CD4-positive, alpha-beta memory T cell (primary cell): ENCODE data around the gene PMPCB. TPM values are rescaled to one million over a fixed set of nuclear protein-coding genes. Genes with fewer than 3 reads are reported as not detected.
A peak's percentile ranks its signal among the peaks of the same experiment; 100 is the strongest.

ENCODE experiments used
- CTCF ChIA-PET: fragments of 350-600 bp; sonication (Branson Sonifier 250); formaldehyde crosslinking; loops from one replicate; lab custom pipeline; 2021; ENCODE audit warnings: inconsistent platforms; ENCODE audit not compliant: partially characterized antibody; lab: Charles Lee
- POLR2A ChIA-PET: fragments of 350-600 bp; sonication (Branson Sonifier 250); formaldehyde crosslinking; loops from one replicate; lab custom pipeline; 2021; ENCODE audit not compliant: partially characterized antibody; lab: Charles Lee
- DNase-seq, 5 donors: peaks; one replicate each; pipeline versions ENCODE4 v3.0.0 to v3.0.0-alpha.2; 2020 to 2022; ENCODE audit warnings: mixed read lengths in 1 of 5
- H3K27ac ChIP-seq: one replicate; pipeline ENCODE4 v1.7.0; 2013; ENCODE audit warnings: low read depth, low read length
- H3K27me3 ChIP-seq: 2 replicates; pipeline ENCODE4 v1.7.0; 2013; ENCODE audit warnings: mild to moderate bottlenecking, low read length, moderate library complexity; ENCODE audit not compliant: insufficient read depth
- H3K36me3 ChIP-seq: 2 replicates; pipeline ENCODE4 v1.7.0; 2013; ENCODE audit warnings: mild to moderate bottlenecking, low read length, moderate library complexity; ENCODE audit not compliant: insufficient read depth
- H3K4me1 ChIP-seq: 2 replicates; pipeline ENCODE4 v1.7.0; 2013; ENCODE audit warnings: mild to moderate bottlenecking, low read length, moderate library complexity; ENCODE audit not compliant: insufficient read depth
- H3K4me3 ChIP-seq, 2 donors: one replicate each; pipeline ENCODE4 v1.7.0; 2013; ENCODE audit warnings: low read length in 2 of 2, mild to moderate bottlenecking in 1 of 2
- H3K9me3 ChIP-seq, 2 donors: one replicate each; pipeline ENCODE4 v1.7.0; 2013; ENCODE audit warnings: low read length in 2 of 2, control low read depth in 1 of 2; ENCODE audit not compliant: control insufficient read depth in 1 of 2
- H3K27ac Mint-ChIP-seq, 7 donors: one replicate each; pipeline ENCODE4 v1.8.0; 2020 to 2021; ENCODE audit warnings: mixed read lengths in 7 of 7, mild to moderate bottlenecking in 6 of 7, inconsistent platforms in 3 of 7, moderate library complexity in 3 of 7
- H3K27me3 Mint-ChIP-seq, 2 donors: one replicate each; pipeline ENCODE4 v1.8.0; 2020 to 2021; ENCODE audit warnings: mixed read lengths in 2 of 2
- H3K36me3 Mint-ChIP-seq, 2 donors: one replicate each; pipeline ENCODE4 v1.8.0; 2020 to 2021; ENCODE audit warnings: mixed read lengths in 2 of 2, inconsistent platforms in 1 of 2, mild to moderate bottlenecking in 1 of 2
- H3K4me1 Mint-ChIP-seq, 4 donors: one replicate each; pipeline ENCODE4 v1.8.0; 2020 to 2021; ENCODE audit warnings: mixed read lengths in 4 of 4, mild to moderate bottlenecking in 1 of 4
- H3K4me3 Mint-ChIP-seq, 8 donors: one replicate each; pipeline ENCODE4 v1.8.0; 2020 to 2021; ENCODE audit warnings: mixed read lengths in 8 of 8, mild to moderate bottlenecking in 7 of 8, moderate library complexity in 6 of 8, inconsistent platforms in 3 of 8
- H3K9me3 Mint-ChIP-seq, 8 donors: one replicate each; pipeline ENCODE4 v1.8.0; 2020 to 2021; ENCODE audit warnings: mixed read lengths in 8 of 8, mild to moderate bottlenecking in 5 of 8, inconsistent platforms in 3 of 8, moderate library complexity in 1 of 8
- intact Hi-C: fragments of 100-400 bp; cut with micrococcal nuclease; formaldehyde crosslinking; loops from one replicate; pipeline ENCODE4 v1.15.1; 2023
- polyA plus RNA-seq, 2 donors: library from polyadenylated mRNA; unstranded; fragments of 300-500 nt; fragmentation: Illumina TruSeq; gene quantifications; one replicate each; pipeline ENCODE4 v1.2.3, GENCODE V29; 2021
- total RNA-seq, 2 experiments: library from RNA; stranded (reverse); gene quantifications; one replicate each; pipeline ENCODE4 v1.2.3, GENCODE V29; 2021

The PMPCB gene
- total and polyA plus RNA-seq, 4 experiments from 2014 or later = 71.2 to 86.1 (median 74.4) TPM

- H3K4me1 ChIP-seq = peaks cover 63% of the 10 kb centered on the region
- H3K9me3 ChIP-seq = no peaks in the 10 kb centered on the region
- Mint-ChIP-seq H3K27me3 (no peaks in the 10 kb centered on the region), H3K4me1 (peaks cover 37 to 83% (median 63%) of the 10 kb centered on the region in 4 donors), H3K27ac (peak within 1 kb of the TSS; percentile 96 to 99 (median 98)), H3K4me3 (peak within 1 kb of the TSS; percentile 98 to 100 (median 99)), H3K36me3 (peaks cover 20 to 49% of the 10 kb centered on the region in 2 donors), H3K9me3 (peaks cover 0 to 1% (median 0%) of the 10 kb centered on the region in 8 donors)
- intact Hi-C loops = loop anchor here (1.0 to 5.0 kb wide), 4 partner anchors 64 to 1668 kb away; partner anchors contain the start of genes FBXL13 and NAPEPLD
- peak within 1 kb of the TSS; percentile 70 for H3K4me3 ChIP-seq
- peaks cover 17% of the 10 kb centered on the region for H3K36me3 ChIP-seq
- no peaks in the 10 kb centered on the region for H3K27me3 ChIP-seq
- CTCF ChIA-PET = no interaction called here
- H3K27ac ChIP-seq = peak within 1 kb of the TSS; percentile 82
- peak; percentile 85 to 91 (median 87) for DNase-seq
- POLR2A ChIA-PET = interaction anchor here (0.9 to 1.7 kb wide), 8 partner anchors 14 to 64 kb away, joined by 3 to 5 read pairs (median 3); no protein-coding TSS in a partner anchor
Measured at GRCh38 chr7:103344453-103345149, 47.4 kb downstream of the PMPCB start, which contains the start of gene DNAJC2. Gene DNAJC2 (minus strand): TSS chr7:103344767. CDS start chr7:103344622, 145 bp downstream.

- H3K27me3 Mint-ChIP-seq = no peaks in the 10 kb centered on the region
- DNase-seq = no peak
- Histone ChIP-seq H3K36me3 (peaks cover 2% of the 10 kb centered on the region), H3K27ac (no peak overlapping the region), H3K4me3 (no peak overlapping the region), H3K27me3 (no peaks in the 10 kb centered on the region), H3K9me3 (no peaks in the 10 kb centered on the region), H3K4me1 (peaks cover 69% of the 10 kb centered on the region)
- peak overlapping the region in 3 of 8 donors; percentile 58 to 100 (median 78) for H3K4me3 Mint-ChIP-seq
- H3K4me1 Mint-ChIP-seq = peaks cover 36 to 82% (median 62%) of the 10 kb centered on the region in 4 donors
- CTCF ChIA-PET = no interaction called here
- H3K9me3 Mint-ChIP-seq = peaks cover 0 to 1% (median 0%) of the 10 kb centered on the region in 8 donors
- H3K27ac Mint-ChIP-seq = peak overlapping the region in 3 of 7 donors; percentile 53 to 100 (median 99)
- POLR2A ChIA-PET = interaction anchor here (1.2 to 1.6 kb wide), 2 partner anchors 22 to 31 kb away, joined by 3 to 4 read pairs; no protein-coding TSS in a partner anchor
- intact Hi-C loops = loop anchor here (2.0 to 5.0 kb wide), 2 partner anchors 14 to 199 kb away; partner anchors contain the start of gene NAPEPLD
- peaks cover 5 to 38% of the 10 kb centered on the region in 2 donors for H3K36me3 Mint-ChIP-seq
Measured at GRCh38 chr7:103346396-103346795, 49.2 kb downstream of the PMPCB start.

- peaks cover 0 to 38% of the 10 kb centered on the region in 2 donors for H3K36me3 Mint-ChIP-seq
- peaks cover 43 to 86% (median 65%) of the 10 kb centered on the region in 4 donors for H3K4me1 Mint-ChIP-seq
Measured at GRCh38 chr7:103347507-103348267, 50.5 kb downstream of the PMPCB start, which contains the start of gene PSMC2. Gene PSMC2 (plus strand): TSS chr7:103347643. CDS start chr7:103347712, 69 bp downstream.

GRCh38 chr7:103348452-103348851 lies 51.2 kb downstream of the PMPCB start:
- peak in 1 of 5 donors; percentile 2 for DNase-seq
- POLR2A ChIA-PET = interaction anchor here (1.4 to 1.5 kb wide), 2 partner anchors 51 to 68 kb away, joined by 3 to 9 read pairs; partner anchors contain the start of gene PMPCB

More at GRCh38 chr7:103347507-103348267, 50.5 kb downstream of the PMPCB start, which contains the start of gene PSMC2:
- Histone ChIP-seq H3K27me3 (no peaks in the 10 kb centered on the region), H3K9me3 (no peaks in the 10 kb centered on the region), H3K4me1 (peaks cover 69% of the 10 kb centered on the region), H3K4me3 (peak within 1 kb of the TSS; percentile 45 to 85), H3K36me3 (no peaks in the 10 kb centered on the region), H3K27ac (peak within 1 kb of the TSS; percentile 96)
- ChIA-PET POLR2A (interaction anchor here (0.8 to 1.6 kb wide), 7 partner anchors 9 to 272 kb away, joined by 3 to 9 read pairs (median 4); partner anchors contain the start of genes ARMC10, FBXL13 and PMPCB), CTCF (interaction anchor here (1.6 to 2.4 kb wide), 2 partner anchors 48 to 50 kb away, joined by 3 to 8 read pairs; partner anchors contain the start of gene PMPCB)
- H3K9me3 Mint-ChIP-seq = peaks cover 0 to 1% (median 0%) of the 10 kb centered on the region in 8 donors
- H3K27ac Mint-ChIP-seq = peak within 1 kb of the TSS; percentile 99 to 100 (median 100)
- intact Hi-C loops = loop anchor here (1.0 to 5.0 kb wide), 3 partner anchors 15 to 200 kb away; partner anchors contain the start of genes NAPEPLD and PMPCB
- peak; percentile 84 to 90 (median 86) for DNase-seq
- H3K4me3 Mint-ChIP-seq = peak within 1 kb of the TSS; percentile 97 to 100 (median 100)
- H3K27me3 Mint-ChIP-seq = no peaks in the 10 kb centered on the region

GRCh38 chr7:103348959-103349358 lies 51.7 kb downstream of the PMPCB start:
- peaks cover 0 to 35% of the 10 kb centered on the region in 2 donors for H3K36me3 Mint-ChIP-seq
- Histone ChIP-seq H3K4me3 (peak overlapping the region in 1 of 2 donors; percentile 85), H3K36me3 (peaks cover 3% of the 10 kb centered on the region), H3K27me3 (no peaks in the 10 kb centered on the region), H3K4me1 (peaks cover 60% of the 10 kb centered on the region), H3K9me3 (no peaks in the 10 kb centered on the region), H3K27ac (peak overlapping the region; percentile 96)
- peaks cover 46 to 78% (median 61%) of the 10 kb centered on the region in 4 donors for H3K4me1 Mint-ChIP-seq
- H3K27me3 Mint-ChIP-seq = no peaks in the 10 kb centered on the region
- no peak for DNase-seq
- peak overlapping the region; percentile 43 to 100 (median 90) for H3K27ac Mint-ChIP-seq
- H3K9me3 Mint-ChIP-seq = peaks cover 0 to 1% (median 0%) of the 10 kb centered on the region in 8 donors
- intact Hi-C loops = loop anchor here (5.0 kb wide), 1 partner anchor 202 kb away; the partner anchor contains the start of gene NAPEPLD
- CTCF ChIA-PET = interaction anchor here (1.6 to 2.4 kb wide), 2 partner anchors 50 to 51 kb away, joined by 3 to 8 read pairs; partner anchors contain the start of gene PMPCB
- H3K4me3 Mint-ChIP-seq = peak overlapping the region; percentile 97 to 100 (median 100)
- POLR2A ChIA-PET = interaction anchor here (1.5 kb wide), 1 partner anchor 69 kb away, joined by 3 read pairs; no protein-coding TSS in a partner anchor

More at GRCh38 chr7:103348452-103348851, 51.2 kb downstream of the PMPCB start:
- H3K4me3 Mint-ChIP-seq = peak overlapping the region; percentile 97 to 100 (median 100)
- H3K9me3 Mint-ChIP-seq = peaks cover 0 to 1% (median 0%) of the 10 kb centered on the region in 8 donors
- Histone ChIP-seq H3K9me3 (no peaks in the 10 kb centered on the region), H3K36me3 (no peaks in the 10 kb centered on the region), H3K4me3 (peak overlapping the region; percentile 45 to 85), H3K27me3 (no peaks in the 10 kb centered on the region), H3K4me1 (peaks cover 63% of the 10 kb centered on the region), H3K27ac (peak overlapping the region; percentile 96)
- peaks cover 45 to 83% (median 66%) of the 10 kb centered on the region in 4 donors for H3K4me1 Mint-ChIP-seq
- intact Hi-C loops = loop anchor here (5.0 kb wide), 1 partner anchor 201 kb away; the partner anchor contains the start of gene NAPEPLD
- peak overlapping the region; percentile 92 to 100 (median 99) for H3K27ac Mint-ChIP-seq
- CTCF ChIA-PET = interaction anchor here (1.6 to 2.4 kb wide), 2 partner anchors 49 to 51 kb away, joined by 3 to 8 read pairs; partner anchors contain the start of gene PMPCB
- H3K27me3 Mint-ChIP-seq = no peaks in the 10 kb centered on the region
- H3K36me3 Mint-ChIP-seq = peaks cover 0 to 40% of the 10 kb centered on the region in 2 donors

GRCh38 chr7:103349805-103350204 lies 52.6 kb downstream of the PMPCB start:
- Mint-ChIP-seq H3K36me3 (peaks cover 3 to 31% of the 10 kb centered on the region in 2 donors), H3K4me1 (peaks cover 44 to 71% (median 58%) of the 10 kb centered on the region in 4 donors), H3K27ac (peak overlapping the region in 6 of 7 donors; percentile 67 to 99 (median 88)), H3K27me3 (no peaks in the 10 kb centered on the region), H3K4me3 (peak overlapping the region; percentile 97 to 100 (median 100)), H3K9me3 (peaks cover 0 to 1% (median 0%) of the 10 kb centered on the region in 8 donors)
- CTCF ChIA-PET = no interaction called here
- POLR2A ChIA-PET = no interaction called here
- H3K9me3 ChIP-seq = no peaks in the 10 kb centered on the region
- H3K4me3 ChIP-seq = peak overlapping the region in 1 of 2 donors; percentile 85
- H3K4me1 ChIP-seq = peaks cover 59% of the 10 kb centered on the region
- DNase-seq = no peak
- intact Hi-C loops = loop anchor here (5.0 kb wide), 1 partner anchor 203 kb away; the partner anchor contains the start of gene NAPEPLD
- peak overlapping the region; percentile 96 for H3K27ac ChIP-seq
- no peaks in the 10 kb centered on the region for H3K27me3 ChIP-seq
- peaks cover 8% of the 10 kb centered on the region for H3K36me3 ChIP-seq
